HepG2 (cell line): ENCODE measurements around the gene ZSCAN32. TPM values are rescaled to one million over a fixed set of nuclear protein-coding genes. Genes with fewer than 3 reads are reported as not detected.

Source experiments
- polyA plus RNA-seq, 8 experiments: library from polyadenylated mRNA; depleted of rRNA in 3 of 8; stranded (reverse) in 7 of 8; unstranded in 1 of 8; fragments of >200 nt; fragmentation: Illumina TruSeq in 4 of 8; extraction: Trizol in 4 of 8; gene quantifications; 2 replicates each; pipeline versions ENCODE4 v1.2.1 to v1.2.3, GENCODE V29; 2011 to 2016; ENCODE audit warnings: low read depth in 4 of 8, missing spikeins in 1 of 8, mixed read lengths in 1 of 8; ENCODE audit not compliant: insufficient read depth in 1 of 8
- total RNA-seq, 5 experiments: library from RNA; depleted of rRNA; stranded (reverse); fragments of >200 nt; fragmentation: Illumina TruSeq; extraction: Trizol; gene quantifications; 2 replicates each; pipeline ENCODE4 v1.2.3, GENCODE V29; 2016; ENCODE audit warnings: low read depth in 1 of 5

The ZSCAN32 gene
- total and polyA plus RNA-seq, 2 of the 13 experiments (the other 11 are each of a cell fraction or from before 2014, with no cell fraction given): 10.7 to 12.8 TPM

Other genes with a start within 250 kb of the ZSCAN32 start
- not detected in 2 replicates for gene OR1F1, start 212.8 kb downstream of the ZSCAN32 start, total RNA-seq (2016; rRNA removed; fragmentation: Illumina TruSeq; extraction: Trizol)
- 0.90 and 0.97 TPM in 2 replicates for gene OR1F1, start 212.8 kb downstream of the ZSCAN32 start, polyA plus RNA-seq (2011; rRNA removed)
- 16.5 and 18.0 TPM in 2 replicates for gene ZNF200, start 165.8 kb downstream of the ZSCAN32 start, total RNA-seq (2016; rRNA removed; fragmentation: Illumina TruSeq; extraction: Trizol)
- 3.5 and 4.0 TPM in 2 replicates for gene ZNF200, start 165.8 kb downstream of the ZSCAN32 start, polyA plus RNA-seq (2011; rRNA removed)
- 0.11 TPM in 1 of 2 replicates, not detected in the other for gene MEFV, start 144.4 kb downstream of the ZSCAN32 start, total RNA-seq (2016; rRNA removed; fragmentation: Illumina TruSeq; extraction: Trizol)
- 0.07 and 0.22 TPM in 2 replicates for gene MEFV, start 144.4 kb downstream of the ZSCAN32 start, polyA plus RNA-seq (2011; rRNA removed)
- 40.3 and 41.2 TPM in 2 replicates for gene ZNF263, start 117.5 kb downstream of the ZSCAN32 start, total RNA-seq (2016; rRNA removed; fragmentation: Illumina TruSeq; extraction: Trizol)
- gene ZNF263, start 117.5 kb downstream of the ZSCAN32 start, polyA plus RNA-seq (2011; rRNA removed): 10.2 and 14.7 TPM in 2 replicates
- not detected in 2 replicates for gene TIGD7, start 95.6 kb downstream of the ZSCAN32 start, total RNA-seq (2016; rRNA removed; fragmentation: Illumina TruSeq; extraction: Trizol)
- not detected in 2 replicates for gene TIGD7, start 95.6 kb downstream of the ZSCAN32 start, polyA plus RNA-seq (2011; rRNA removed)
- gene ZNF75A, start 95.5 kb downstream of the ZSCAN32 start, total RNA-seq (2016; rRNA removed; fragmentation: Illumina TruSeq; extraction: Trizol): 1.3 and 2.1 TPM in 2 replicates
- 1.4 and 2.0 TPM in 2 replicates for gene ZNF75A, start 95.5 kb downstream of the ZSCAN32 start, polyA plus RNA-seq (2011; rRNA removed)
- not detected in 2 replicates for gene OR2C1, start 45.1 kb downstream of the ZSCAN32 start, total RNA-seq (2016; rRNA removed; fragmentation: Illumina TruSeq; extraction: Trizol)
- not detected in 2 replicates for gene OR2C1, start 45.1 kb downstream of the ZSCAN32 start, polyA plus RNA-seq (2011; rRNA removed)
- gene ZNF174, start 211 bp upstream of the ZSCAN32 start, total RNA-seq (2016; rRNA removed; fragmentation: Illumina TruSeq; extraction: Trizol): 10.0 and 10.6 TPM in 2 replicates
- 7.6 and 8.3 TPM in 2 replicates for gene ZNF174, start 211 bp upstream of the ZSCAN32 start, polyA plus RNA-seq (2011; rRNA removed)
- 2.4 and 3.8 TPM in 2 replicates for gene ZNF597, start 42.5 kb upstream of the ZSCAN32 start, total RNA-seq (2016; rRNA removed; fragmentation: Illumina TruSeq; extraction: Trizol)
- gene ZNF597, start 42.5 kb upstream of the ZSCAN32 start, polyA plus RNA-seq (2011; rRNA removed): 1.2 and 1.3 TPM in 2 replicates
- gene NAA60, start 42.7 kb upstream of the ZSCAN32 start, total RNA-seq (2016; rRNA removed; fragmentation: Illumina TruSeq; extraction: Trizol): 14.7 and 16.9 TPM in 2 replicates
- 29.9 and 32.0 TPM in 2 replicates for gene NAA60, start 42.7 kb upstream of the ZSCAN32 start, polyA plus RNA-seq (2011; rRNA removed)
- gene C16orf90, start 94.5 kb upstream of the ZSCAN32 start, total RNA-seq (2016; rRNA removed; fragmentation: Illumina TruSeq; extraction: Trizol): not detected in 2 replicates
- not detected in 2 replicates for gene C16orf90, start 94.5 kb upstream of the ZSCAN32 start, polyA plus RNA-seq (2011; rRNA removed)
- gene CLUAP1, start 100.0 kb upstream of the ZSCAN32 start, total RNA-seq (2016; rRNA removed; fragmentation: Illumina TruSeq; extraction: Trizol): 19.5 and 25.9 TPM in 2 replicates
- 3.5 and 6.0 TPM in 2 replicates for gene CLUAP1, start 100.0 kb upstream of the ZSCAN32 start, polyA plus RNA-seq (2011; rRNA removed)
- gene NLRC3, start 176.4 kb upstream of the ZSCAN32 start, total RNA-seq (2016; rRNA removed; fragmentation: Illumina TruSeq; extraction: Trizol): not detected in 2 replicates
- 0.01 TPM in 1 of 2 replicates, not detected in the other for gene NLRC3, start 176.4 kb upstream of the ZSCAN32 start, polyA plus RNA-seq (2011; rRNA removed)
- 2.5 and 3.6 TPM in 2 replicates for gene SLX4, start 210.6 kb upstream of the ZSCAN32 start, total RNA-seq (2016; rRNA removed; fragmentation: Illumina TruSeq; extraction: Trizol)
- gene SLX4, start 210.6 kb upstream of the ZSCAN32 start, polyA plus RNA-seq (2011; rRNA removed): 1.1 and 1.3 TPM in 2 replicates